Measurements from ENCODE around the gene NKTR.

- TF ChIP-seq CTCF (conservative IDR thresholded peaks at IDR 0.05 in 1 of 2, IDR thresholded peaks at IDR 0.05 in 1 of 2; ENCODE audit: extremely low read depth in 1 of 2, insufficient read depth in 1 of 2, low read depth in 1 of 2, low read length in 2 of 2) (no peak), EZH2 (IDR thresholded peaks at IDR 0.05; ENCODE audit: borderline replicate concordance, low read length) (no peak)
These were observed 33.1 kb downstream of the NKTR start for GRCh38 chr3:42633544-42633943.

Measured in mammary epithelial cell (primary cell).